ENCODE data around the gene CHRNA1.

CHRNA1 gene

DNA sequence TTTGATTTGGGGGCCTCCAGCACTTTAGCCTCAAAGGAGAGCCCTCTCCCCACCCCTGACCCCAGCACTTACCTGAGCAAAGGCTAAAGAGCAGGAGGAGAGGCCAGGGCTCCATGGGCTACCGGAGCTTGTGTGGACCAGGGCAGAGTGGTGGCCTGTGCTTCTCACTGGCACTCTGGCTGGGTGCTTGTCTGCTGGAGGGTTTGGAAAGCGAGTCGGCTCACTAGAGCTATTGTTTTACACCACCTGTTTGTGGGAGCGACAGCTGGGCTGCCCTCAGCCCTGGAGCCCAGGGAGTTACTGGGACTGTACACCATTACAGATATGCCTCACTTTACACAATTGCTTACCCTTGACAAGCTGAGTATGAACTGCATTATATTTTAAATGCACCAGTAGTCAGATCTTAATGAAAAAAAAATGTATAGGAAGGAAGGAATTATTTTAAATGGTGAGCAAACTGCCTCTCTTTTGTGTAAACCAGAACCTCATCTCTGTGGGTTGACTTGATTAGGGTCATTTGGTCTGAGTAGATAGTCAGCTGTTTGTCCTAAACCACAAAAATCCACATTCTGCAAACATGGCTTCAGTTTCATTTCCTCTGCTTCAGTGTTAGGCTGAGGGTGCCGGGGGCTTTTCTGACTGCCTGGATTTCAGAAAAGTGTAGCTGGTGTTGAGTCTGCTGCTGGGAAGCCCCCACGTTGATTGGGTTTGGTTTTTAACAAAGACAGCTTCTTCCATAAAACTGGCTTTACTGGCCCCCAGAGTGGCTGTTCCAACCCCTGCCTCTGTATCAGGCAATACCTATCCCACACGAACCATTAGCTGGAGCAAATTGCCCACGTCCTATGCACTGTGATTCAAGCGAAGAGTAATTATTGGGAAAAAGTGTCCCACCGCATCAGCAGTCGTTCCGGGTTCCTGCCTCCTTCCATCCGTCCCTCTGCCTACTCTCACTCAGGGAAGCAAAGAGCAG is at the start of gene CHRNA1:
Gene CHRNA1 (minus strand): TSS at position 193 of the 976 bp plus-strand sequence. CDS start 78 bp downstream, at position 115.
- no peak for DNase-seq

DNA sequence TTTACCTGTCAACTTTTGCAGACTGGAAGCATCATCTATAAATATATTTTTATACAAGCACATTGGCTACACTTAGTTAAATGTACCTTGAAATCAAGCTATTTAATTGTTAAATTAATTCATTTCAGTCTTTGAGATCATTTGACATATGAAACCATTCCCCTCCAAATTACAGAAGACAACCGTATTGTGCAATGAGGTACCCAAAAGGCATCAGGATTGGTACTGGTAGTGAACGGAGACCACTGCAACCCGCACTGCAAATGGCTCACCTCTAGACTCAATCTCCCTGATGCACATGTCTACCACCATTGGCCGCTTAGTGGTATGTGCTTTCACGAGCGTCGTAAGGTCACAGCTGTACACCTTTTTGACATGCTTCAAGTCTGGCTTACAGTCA is 47.8 kb upstream of the CHRNA1 start:
- no peak for DNase-seq

DNA sequence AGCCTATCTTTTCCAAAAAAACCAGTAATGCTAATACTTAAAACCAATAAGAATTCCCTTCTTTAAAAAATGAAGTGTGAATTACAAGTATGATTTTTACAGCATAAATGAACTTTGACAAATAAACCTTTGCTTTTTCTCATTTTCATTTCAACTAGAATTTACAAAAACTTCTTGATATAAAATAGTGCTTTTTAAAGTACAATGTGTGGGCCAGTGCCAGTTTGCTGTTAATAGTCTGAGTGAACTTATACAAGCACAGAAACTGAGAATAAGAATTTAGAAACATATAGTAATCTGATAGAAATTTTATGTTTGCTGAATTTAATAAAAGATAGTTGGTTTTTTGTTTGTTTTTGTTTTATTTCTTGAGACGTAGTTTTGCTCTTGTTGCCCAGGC is 43.7 kb upstream of the CHRNA1 start:
- DNase-seq: no peak

DNA sequence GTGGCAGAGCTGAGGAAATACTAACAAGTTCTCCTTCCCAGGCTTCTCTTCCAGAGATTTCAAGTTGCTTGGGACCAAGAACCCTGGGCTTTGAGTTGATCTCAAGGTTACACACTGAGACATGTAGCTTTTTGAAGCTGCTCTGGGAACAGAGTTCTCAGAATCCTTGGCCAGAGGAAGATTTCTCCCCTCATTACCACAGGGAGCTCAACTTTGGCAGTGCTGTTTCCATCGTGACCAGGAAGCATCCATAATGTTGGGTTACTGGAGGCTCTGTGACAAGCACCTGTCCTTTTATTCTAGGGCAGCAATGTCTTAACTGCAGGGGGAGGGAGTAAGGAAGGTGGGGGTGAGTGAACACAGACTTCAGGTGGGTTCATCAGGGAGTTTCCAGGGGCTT is 41.5 kb upstream of the CHRNA1 start:
- no peak for DNase-seq

DNA sequence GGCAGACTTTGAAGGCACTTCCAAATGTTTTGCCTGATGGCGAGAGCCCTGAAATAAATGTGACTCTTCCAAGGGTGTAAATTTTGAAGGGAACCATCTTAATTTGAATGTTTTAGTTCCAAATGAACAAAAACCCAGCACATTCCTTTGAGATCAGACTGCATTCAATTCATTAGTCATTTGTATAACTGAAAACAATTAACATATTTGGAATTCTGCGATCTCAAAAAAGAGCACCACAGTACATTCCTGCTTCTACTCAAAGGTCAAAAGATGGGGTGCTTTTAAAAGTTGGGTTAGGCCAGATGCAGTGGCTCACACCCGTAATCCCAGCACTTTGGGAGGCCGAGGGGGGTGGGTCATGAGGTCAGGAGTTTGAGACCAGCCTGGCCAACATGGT is 38.2 kb upstream of the CHRNA1 start:
- no peak for DNase-seq

DNA sequence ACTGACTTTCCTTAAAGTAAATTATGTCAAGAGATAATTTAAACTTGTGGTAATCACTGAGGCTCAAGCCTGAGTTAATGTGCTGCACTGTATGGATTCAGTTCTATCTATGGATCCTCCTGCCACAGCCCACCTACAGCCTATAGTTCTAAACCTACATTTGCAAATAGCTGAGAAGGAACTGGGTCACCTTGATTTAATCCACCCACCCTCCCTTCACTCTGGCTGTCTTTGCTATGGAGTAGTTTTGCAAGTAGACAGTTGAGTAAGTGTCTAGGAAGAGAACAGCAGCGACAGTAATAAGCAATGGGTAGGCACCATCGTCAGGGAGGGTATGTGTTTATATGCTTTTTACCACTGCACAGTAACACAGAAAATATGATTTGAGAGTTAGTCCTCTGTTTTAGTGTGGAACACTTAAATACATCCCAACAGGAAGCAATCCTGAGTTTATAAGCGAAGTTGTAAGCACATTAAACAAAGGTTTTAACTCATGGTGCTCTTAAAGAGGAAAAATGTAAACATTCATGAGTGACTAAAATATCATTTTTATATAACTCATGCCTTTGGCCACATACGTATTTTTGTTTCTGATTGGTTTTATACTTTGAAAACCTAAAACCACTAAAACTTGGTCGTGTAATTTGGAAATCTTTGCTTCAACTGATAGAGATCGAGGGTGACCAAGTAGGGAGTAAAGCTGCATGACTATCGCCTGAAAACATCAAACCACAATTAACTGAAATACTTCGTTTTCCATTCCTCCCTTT is 36.3 kb upstream of the CHRNA1 start:
- no peak for DNase-seq

DNA sequence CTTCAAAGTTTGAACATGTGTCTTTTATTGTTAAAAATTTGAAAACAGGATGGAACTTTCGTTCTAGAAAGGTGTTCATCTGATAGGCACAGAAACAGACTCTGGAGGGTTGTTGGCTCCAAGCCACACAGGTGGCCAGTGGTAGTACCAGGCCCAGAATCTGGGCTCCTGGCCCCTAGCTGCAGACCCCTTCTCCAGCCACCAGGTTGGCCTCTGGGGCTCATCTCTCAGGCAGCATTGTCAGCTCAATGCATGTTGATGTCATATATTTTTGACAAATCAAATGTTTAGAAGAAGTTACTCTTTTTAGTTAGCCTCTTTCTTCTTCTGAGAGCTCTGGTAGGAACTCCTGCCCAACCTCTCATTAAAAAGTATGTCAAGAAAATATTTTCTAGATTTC is 34.5 kb upstream of the CHRNA1 start:
- no peak for DNase-seq

DNA sequence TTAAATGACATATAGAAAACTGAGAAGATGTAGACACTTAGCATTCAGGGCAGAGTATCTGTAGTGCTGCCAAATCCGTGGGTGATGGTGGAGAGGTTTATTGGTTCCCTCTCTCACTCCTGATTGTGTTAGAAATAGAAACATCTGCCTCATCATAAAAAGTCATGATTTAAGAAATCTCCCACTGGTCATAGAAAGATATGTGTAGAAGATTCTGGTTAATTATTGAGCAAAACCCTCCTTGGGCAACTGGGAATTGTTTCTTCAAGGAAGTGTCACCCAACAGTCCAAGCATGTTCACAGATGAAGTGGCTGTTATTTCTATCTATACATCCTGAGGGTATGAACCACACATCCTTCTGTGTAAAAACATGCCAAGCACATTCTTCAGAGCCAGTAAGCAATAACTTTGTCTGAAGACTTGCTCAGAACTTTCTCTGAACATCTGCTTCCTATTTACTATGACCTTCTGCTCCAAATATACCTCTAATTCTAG is 33.6 kb upstream of the CHRNA1 start:
- DNase-seq: no peak

DNA sequence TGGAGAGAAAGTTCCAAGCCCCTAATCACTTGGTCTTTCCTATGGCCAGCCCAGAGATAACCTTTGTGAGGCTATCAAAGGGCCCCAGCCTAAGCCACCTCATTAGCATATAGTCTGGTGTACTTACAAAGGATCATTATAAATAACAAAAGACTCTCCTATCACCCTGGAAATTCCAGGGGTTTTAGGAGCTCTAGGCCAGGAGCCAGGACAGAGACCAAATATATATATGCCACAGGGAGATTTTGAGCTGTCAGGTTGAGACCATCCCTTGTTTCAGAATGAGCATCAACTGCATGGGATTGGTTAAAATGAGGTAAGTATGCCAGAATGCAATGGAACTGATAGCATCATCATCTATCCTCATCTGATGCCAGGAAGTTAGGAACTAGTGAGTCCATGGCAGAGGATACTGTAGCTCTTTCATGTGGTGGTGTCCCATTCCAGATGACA is 32.1 kb upstream of the CHRNA1 start:
- no peak for DNase-seq

DNA sequence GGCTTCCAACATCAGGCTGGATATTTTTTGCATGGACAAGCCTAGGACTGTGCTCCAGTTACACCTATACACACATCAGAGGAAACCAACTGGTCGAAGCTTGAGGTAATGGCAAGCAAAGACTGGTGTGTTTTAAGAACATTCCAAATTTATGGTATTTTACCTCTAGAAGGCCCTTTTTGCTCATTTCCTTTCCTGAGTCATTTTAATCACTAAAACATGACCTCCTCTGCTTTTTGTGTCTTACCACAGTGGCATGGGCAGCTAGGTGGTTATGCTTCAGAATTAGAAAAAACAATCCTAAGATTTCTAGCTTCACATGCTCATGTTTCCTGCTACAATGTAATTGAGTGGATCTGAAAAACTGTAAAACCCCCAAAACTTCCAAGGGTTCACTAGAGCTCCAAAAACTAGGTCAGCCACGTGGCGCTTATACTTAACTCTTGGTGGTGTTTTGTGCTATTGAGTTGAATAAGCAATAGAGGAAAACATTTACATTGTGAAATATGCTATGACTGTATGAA is 30.6 kb upstream of the CHRNA1 start:
- DNase-seq: no peak

DNA sequence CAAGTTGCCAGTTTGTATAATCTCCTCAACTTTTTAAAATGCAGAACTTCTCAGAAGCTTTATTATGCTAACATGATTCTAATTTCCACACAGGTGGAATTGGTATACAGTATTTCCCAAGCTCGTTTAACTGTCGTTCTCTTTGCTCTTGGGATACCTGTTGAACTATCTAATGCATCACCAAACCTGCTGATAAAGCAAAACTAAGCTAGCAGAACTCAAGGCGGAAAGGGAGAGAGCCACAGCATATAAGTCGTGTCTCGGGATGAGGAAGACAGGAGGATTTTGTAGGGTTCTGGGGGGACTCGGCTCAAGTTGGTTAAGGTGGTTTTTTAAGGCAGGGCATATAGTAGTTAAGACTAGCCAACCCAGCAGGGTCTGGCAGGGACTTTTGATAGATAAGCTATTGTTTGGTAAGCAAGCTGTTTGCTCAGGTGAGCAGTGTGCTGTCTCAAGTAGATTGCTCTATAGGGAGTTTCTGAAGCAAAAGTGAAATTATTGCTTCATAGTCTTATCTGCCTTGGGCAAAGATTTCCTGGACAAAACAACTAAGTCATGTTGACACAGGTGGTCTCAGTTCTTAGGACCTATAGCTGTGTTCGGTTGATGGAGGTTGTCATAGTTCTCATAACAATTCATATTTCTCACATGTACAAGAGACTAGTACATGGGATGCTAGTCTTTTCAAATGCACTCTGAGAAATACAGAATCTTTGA is 28.2 kb upstream of the CHRNA1 start:
- DNase-seq: no peak

DNA sequence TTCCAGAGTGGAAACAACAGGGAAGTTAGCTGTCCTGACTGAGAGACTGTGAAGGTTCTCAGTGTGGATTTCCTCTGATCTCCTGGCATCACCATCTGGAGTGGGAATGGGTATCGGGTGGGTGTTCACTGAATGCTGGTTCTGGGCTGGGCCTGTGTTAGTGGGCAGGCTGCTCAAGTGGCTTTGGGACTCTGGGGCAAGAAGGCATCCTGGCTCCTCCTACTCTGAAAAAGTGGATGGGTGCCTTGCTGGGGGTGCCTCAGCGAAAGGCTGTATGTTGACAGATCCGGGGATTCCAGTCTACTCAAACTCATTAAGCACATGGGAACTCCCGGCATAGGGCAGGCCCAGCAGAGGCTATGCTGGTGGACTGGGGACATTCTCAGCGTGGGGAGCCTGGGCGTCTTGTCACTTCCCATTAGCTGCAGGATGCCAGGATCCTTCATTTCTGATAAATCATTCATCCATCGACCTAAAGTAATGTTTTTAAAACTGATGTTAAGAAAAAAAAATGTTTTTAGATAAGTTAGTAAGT is 27.5 kb upstream of the CHRNA1 start:
- no peak for DNase-seq

DNA sequence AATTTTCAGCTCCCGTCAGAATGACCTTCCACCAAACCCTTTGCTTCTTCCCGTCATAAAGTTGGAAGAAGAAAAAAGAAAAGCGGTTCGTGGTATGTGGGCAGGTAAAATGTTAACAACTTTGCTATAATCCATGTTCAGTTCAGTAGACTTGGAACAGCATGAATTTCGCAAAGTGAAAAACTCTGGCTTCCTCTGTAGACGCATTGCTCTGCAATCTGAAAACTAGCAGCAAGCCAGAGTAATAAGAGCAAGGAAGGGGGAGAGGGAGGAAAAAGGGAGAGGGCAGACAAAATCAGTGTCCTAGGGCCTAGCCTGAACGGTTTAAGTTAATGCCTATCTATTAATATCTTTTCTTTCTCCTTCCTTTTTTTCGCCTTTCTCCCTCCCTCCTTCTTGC is 26.7 kb upstream of the CHRNA1 start:
- no peak for DNase-seq

DNA sequence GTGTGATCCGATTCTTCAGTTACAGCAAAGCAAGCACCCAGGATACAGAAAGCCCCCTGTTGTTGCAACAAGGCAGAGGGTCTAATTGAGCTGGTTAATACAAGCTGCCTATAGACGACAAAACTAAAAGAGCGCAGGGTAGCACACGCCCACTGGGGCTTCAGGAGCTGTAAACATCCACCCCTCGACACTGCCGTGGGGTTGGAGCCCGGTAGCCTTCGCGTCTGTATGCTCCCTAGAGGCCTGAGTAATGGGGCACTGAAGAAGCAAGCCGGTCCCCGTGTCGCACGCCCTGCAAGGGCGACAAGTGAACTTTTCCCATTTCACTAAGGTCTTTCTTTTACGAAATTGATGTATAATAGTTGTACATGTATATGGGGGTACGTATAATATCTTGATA is 24.7 kb upstream of the CHRNA1 start:
- DNase-seq: no peak

DNA sequence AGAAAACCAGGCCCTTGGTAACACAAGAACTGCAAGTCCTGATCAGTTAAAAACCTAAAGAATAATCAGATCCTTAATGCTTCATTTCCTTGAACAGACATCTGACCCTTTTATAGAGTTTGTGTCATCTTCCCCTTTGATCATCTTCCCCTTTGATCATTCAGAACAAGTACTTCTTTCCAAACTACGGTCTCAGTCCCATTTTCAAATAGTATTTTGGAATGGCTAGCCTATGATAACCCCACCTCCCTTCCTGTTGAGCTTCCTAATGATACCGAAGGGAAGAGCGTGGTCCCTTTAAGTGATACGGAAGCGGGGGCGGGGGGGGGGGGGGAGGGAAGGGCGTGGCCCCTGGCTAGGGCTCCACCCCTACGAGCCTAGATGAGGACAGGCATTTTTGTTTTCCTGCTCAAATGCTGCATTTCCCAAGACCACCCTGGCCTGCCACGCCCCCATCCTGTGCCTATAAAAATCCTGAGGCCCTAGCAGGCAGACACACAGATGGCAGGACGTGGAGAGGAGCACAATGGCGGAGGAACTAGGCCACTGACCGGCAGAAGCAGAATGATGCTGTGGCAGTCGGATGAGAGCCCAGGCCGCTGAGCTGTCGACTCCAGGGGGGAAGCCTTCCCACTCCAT is 24.1 kb upstream of the CHRNA1 start:
- no peak for DNase-seq

DNA sequence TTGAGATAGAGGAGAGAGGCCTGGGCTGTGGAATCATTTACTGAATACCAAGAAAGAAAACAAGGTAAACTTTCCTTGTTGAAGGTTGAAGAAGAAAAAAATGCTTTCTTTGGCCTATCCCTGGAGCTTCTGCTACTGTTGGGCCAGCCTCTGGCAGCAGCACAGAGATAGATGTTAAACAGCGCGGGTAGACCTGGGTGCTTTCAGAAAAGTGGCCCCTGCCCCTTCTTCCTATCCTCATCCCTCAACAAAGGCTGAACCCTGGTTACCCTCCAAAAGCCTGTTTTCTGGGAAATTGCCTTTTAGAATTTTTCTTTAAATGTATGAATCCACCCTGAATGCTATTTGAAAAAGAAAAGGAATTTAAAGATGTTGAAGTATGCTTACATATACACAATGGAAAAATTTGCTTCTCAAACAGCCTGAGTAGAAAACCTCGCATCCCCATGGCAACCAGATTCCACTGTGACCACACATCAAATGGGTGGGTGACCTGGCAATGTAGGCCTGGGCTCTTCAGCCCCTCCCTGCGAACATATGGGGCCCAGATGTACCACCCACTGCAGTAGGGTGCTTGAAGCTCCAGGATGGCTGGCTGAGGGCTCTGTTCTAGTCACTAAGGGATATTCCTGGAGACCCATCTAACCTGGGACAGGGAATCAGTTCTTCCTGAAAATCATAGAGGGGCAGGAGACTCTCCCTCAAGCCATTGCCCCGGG is 23.4 kb upstream of the CHRNA1 start:
- DNase-seq: no peak

DNA sequence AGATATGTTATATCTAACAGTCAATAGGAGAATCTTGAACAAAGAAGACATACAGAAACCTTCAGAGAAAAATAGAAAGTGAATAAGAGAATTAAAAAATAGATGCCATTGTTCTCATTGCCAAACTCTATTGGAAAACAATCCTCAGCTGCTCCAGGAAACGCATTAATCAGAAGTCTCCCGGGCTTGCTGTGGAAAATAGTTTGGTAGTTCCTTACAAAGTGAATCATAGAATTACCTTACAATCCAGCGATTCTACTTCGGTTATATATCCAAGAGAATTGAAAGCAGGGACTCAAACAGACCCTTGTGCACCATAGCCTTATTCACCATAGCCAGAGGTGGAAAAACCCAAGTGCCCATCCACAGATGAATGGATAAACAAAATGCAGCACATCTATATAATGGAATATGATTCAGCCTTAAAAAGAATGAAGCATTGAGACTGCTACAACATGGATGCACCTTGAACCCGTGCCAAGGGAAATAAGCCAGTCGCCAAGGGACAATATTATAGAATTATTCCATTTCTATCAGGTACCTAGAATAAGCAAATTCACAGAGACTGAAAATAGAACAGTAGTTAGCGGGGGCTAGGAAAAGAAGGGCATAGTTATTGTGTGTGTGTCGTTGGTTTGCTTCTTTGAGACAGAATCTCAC is 21.9 kb upstream of the CHRNA1 start:
- DNase-seq: no peak

DNA sequence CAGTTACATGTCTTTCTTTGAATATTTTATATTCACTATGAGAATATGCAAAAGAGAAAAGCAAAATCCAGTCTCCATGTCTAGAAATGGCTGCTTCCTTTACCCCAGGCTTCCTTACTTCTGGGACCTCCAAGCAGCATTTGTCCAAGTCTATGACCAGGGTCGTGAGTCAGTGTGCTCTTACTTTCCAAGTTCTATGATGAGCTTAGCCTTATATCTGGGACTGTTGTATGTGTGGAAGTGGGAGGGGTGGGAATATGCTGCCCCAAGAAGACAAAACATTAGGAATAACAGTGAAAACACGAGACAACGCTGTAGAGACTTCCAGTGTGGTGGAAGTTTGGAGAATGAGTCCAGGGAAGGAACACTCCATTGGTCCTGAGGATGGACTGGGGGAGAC is 21.2 kb upstream of the CHRNA1 start:
- DNase-seq: no peak

DNA sequence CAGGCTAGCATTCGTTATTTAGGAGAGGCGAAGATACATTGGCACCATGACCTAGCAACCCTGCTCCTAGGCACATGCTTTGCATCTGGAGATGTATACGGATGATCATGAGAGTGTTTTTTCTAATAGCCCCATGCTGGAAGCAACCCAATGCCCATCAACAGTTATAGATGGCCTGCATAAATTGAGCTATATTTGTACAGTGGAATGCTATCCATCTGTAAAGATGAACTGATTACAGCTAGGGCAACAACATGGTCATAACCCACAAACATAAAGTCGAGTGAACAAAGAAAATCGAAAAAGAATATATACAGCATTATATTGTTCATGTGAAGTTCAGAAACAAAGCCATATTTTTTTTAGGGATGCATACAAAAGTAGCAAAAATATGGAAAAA is 20.6 kb upstream of the CHRNA1 start:
- DNase-seq: no peak

DNA sequence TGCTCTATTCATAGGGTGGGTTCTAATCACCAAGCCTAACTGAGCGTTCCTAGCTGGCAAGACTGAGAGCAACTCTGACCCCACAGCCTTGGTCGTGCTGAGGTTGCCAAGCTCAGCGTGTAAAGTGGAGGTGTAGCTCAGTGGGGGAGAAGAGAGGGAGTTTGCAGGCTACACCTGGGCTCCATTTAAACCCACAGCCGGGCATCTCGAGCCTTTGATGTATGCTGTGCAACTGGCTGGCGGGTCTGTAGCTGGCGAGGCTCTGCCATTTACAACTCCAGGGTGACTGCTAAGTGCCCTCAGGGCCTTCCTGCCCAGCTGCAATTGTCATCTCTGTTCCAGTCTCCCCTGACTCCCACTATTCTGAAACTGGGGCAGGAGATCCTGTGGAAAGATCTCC is 20.0 kb upstream of the CHRNA1 start:
- no peak for DNase-seq

DNA sequence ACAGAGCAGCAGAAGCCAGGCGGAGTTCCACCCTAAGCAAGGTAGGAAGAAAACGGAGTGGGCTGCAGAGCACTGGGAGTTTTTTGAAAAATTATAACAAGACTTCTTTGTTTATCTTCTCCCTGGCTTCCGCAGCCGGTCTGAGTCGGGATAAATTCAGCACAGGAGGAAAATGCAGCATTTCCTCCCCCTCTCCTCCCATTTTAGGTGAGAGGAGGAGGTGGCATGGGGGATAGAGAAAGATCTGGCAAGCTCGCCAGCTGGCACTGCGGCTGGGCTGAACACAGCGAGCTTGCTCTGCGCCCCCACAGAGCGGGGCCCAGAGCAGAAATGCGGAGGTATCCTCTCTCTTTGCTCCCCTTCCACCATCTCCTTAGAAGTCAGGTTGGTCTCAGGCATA is 17.7 kb upstream of the CHRNA1 start:
- no peak for DNase-seq
